Inflammatory macrophage (primary cell): ENCODE measurements around the gene CCL24.
"Not testable (repeated sequence)": the region's sequence is repeated elsewhere in the genome, so short reads cannot be mapped to it uniquely, and the experiment has no call there.

Experiments
- DNase-seq, 2 donors: peaks; one replicate each; pipeline ENCODE4 v3.0.0-alpha.2; 2020 to 2022

The CCL24 gene

GRCh38 chr7:75779516-75779915 is 34.1 kb downstream of the CCL24 start:
- not testable (repeated sequence) for DNase-seq

- DNase-seq, result not testable (repeated sequence)
Observed at GRCh38 chr7:75779035-75779434, 34.6 kb downstream of the CCL24 start.

GRCh38 chr7:75776295-75776971 is 37.2 kb downstream of the CCL24 start:
- DNase-seq, result peak in 1 of 2 donors; percentile 26

GRCh38 chr7:75773958-75774357 is 39.6 kb downstream of the CCL24 start:
- DNase-seq, result not testable (repeated sequence)

- DNase-seq, result peak; percentile 18 to 26
Observed at GRCh38 chr7:75772081-75773077, 41.2 kb downstream of the CCL24 start, which contains the start of gene CCL26. Gene CCL26 (minus strand): TSS chr7:75772211. CDS start chr7:75772176, 35 bp downstream.

- DNase-seq, result no peak
Observed at GRCh38 chr7:75771224-75771623, 42.4 kb downstream of the CCL24 start.

- DNase-seq, result peak; percentile 58 to 65
Observed at GRCh38 chr7:75762350-75762917, 51.2 kb downstream of the CCL24 start.

GRCh38 chr7:75761801-75762200 is 51.8 kb downstream of the CCL24 start:
- DNase-seq, result peak in 1 of 2 donors; percentile 11
